SH-SY5Y (cell line): ENCODE measurements around the gene TMC4.

Experiments used
- GATA2 ChIP-seq: IDR thresholded peaks from 2 replicates; pipeline ENCODE4 v1.6.1; 2011; ENCODE audit warnings: mild to moderate bottlenecking, low read depth, low read length
- GATA3 ChIP-seq: IDR thresholded peaks from 2 replicates; pipeline ENCODE4 v1.6.1; 2011; ENCODE audit warnings: low read depth, mild to moderate bottlenecking, low read length, moderate library complexity

Gene TMC4

GRCh38 chr19:54204767-54205468 is 32.0 kb upstream of the TMC4 start:
- TF ChIP-seq GATA2 (no peak), GATA3 (no peak)

GRCh38 chr19:54203151-54203611 is 30.2 kb upstream of the TMC4 start:
- TF ChIP-seq GATA3, result no peak
- no peak for TF ChIP-seq GATA2

- no peak for TF ChIP-seq GATA2
- no peak for TF ChIP-seq GATA3
Measured at GRCh38 chr19:54201980-54202379, 29.0 kb upstream of the TMC4 start.

- no peak for TF ChIP-seq GATA3
- TF ChIP-seq GATA2, result no peak
Measured at GRCh38 chr19:54201172-54201701, 28.3 kb upstream of the TMC4 start.

- TF ChIP-seq GATA2 (no peak), GATA3 (no peak)
Measured at GRCh38 chr19:54199401-54199800, 26.4 kb upstream of the TMC4 start.

- TF ChIP-seq GATA2 (no peak), GATA3 (no peak)
Measured at GRCh38 chr19:54197121-54197520, 24.2 kb upstream of the TMC4 start.

- TF ChIP-seq GATA3, result no peak
- TF ChIP-seq GATA2, result no peak
Measured at GRCh38 chr19:54196536-54196935, 23.6 kb upstream of the TMC4 start.

GRCh38 chr19:54193011-54193410 is 20.1 kb upstream of the TMC4 start:
- no peak for TF ChIP-seq GATA2
- TF ChIP-seq GATA3, result no peak

- TF ChIP-seq GATA3 (no peak), GATA2 (no peak)
Measured at GRCh38 chr19:54191811-54192453, 19.0 kb upstream of the TMC4 start.

GRCh38 chr19:54191011-54191810 is 18.3 kb upstream of the TMC4 start, which contains the start of gene TSEN34:
TSEN34 (plus strand) TSS chr19:54191308; CDS start chr19:54191365, 57 bp downstream.
- TF ChIP-seq GATA3 (no peak), GATA2 (no peak)

GRCh38 chr19:54190503-54191010 is 17.6 kb upstream of the TMC4 start:
- TF ChIP-seq GATA3, result no peak

GRCh38 chr19:54189735-54190502 is 17.0 kb upstream of the TMC4 start:
- TF ChIP-seq GATA2 (no peak), GATA3 (no peak)

GRCh38 chr19:54189145-54189734 is 16.3 kb upstream of the TMC4 start, which contains the start of gene MBOAT7:
MBOAT7 (minus strand) TSS chr19:54189580; CDS start chr19:54188508, 1,072 bp downstream.
- TF ChIP-seq GATA2, result no peak; the same call in 1 of the 2 replicates
- TF ChIP-seq GATA3, result no peak
